GM12873 (cell line): ENCODE results near the gene TMEM250.

Source experiments
- CTCF ChIP-seq: IDR thresholded peaks from 2 replicates; pipeline ENCODE4 v1.5.1; 2012; ENCODE audit warnings: low read depth, mild to moderate bottlenecking, moderate library complexity, low read length, control low read depth; ENCODE audit not compliant: insufficient read depth; ENCODE audit errors: missing control alignments

TMEM250 gene

DNA sequence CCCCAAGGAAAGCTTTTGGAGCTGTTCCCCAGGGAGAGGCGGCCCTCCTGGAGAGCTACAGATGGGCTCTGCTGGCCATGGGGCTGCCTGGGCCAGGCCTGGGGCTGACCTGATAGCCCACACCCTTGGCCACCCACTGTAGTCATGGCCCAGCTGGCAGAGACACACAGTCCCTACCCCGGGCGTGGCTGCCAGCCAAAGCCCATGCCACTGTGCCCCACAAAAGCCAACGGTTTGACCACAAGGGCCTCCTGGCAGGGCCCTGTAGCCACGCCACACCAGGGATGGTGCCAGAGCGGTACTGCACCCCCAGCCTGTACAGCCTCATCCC is 38.8 kb downstream of the TMEM250 start:
- TF ChIP-seq CTCF: no peak

DNA sequence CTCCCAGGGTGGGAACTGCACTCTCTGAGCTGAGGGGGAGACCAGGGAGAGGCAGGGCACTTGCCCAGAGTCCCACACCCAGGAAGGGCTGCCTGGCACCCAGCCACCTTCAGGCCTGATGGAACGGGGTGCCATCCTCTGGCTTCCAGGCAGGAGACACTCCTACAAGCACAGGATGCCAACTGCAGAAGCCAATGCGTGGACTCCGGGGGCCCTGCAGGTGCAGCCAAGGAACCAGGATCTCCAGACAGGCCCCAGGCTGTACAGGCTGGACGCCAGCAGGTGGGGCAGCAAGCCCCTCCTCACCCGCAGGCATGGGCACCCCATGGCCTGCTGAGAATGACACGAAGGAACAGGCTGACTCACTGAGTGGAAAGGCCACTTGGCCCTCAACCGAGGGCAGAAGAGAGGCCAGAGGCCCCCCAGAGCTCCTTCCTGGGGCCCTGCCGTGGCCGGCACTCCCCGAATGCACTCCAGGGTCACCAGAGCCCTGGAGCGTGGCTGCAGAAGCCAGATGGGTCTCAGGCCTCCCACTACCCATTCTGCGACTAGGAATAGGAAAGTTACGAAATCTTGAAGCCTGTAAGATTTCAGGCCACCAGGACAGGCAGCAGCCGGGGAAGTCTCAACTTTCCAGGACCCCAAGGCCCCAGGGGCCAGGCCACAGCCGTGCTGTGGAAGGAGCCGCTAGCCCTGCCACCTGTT is 39.3 kb downstream of the TMEM250 start:
- TF ChIP-seq CTCF: no peak

DNA sequence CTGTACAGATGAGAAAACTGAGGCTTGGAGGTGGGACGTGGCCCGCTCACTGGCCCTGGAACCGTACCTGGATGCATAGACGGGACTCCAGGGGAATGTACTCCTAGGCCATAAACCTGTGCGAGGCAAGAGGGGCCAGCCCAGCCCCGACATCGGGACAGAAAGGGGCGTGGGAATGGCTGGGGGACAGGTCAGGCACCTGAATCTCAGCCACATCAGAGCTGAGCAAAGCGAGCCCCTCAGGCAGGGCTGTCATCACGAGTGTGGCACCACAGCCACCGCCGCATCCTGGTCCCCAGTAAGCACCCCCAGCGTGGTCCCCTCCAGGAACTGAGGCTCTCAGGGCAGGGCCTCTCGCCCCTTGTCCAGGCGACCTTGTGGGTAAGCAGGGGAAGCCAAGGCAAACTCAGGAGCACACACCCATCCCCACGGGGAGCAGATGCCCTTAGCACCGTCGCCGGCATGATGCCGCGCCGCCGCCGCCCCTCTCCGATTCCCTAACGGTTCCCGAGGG is 40.1 kb downstream of the TMEM250 start:
- TF ChIP-seq CTCF: no peak

DNA sequence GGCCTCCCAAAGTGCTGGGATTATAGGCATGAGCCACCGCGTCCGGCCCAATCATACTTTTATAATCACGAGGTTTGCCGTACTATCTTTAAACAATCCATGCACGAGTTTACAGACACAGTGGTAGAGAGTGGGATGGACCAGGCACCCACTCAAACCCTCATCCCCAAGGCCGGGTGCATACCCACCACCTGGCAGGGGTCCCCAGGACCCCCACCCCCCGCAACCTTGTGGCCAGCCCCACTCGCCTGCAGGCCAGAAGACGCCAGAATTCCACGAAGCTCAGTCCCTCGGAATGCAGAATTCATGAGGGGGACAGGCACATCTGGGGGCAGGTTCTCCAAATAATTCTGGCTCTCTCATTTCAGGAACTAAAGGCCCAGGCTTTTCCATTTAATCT is 40.7 kb downstream of the TMEM250 start:
- TF ChIP-seq CTCF: no peak

- no peak for TF ChIP-seq CTCF
Observed at GRCh38 chr9:136077491-136077890, 41.2 kb downstream of the TMEM250 start.

- TF ChIP-seq CTCF: no peak
Observed at GRCh38 chr9:136075881-136076678, 42.6 kb downstream of the TMEM250 start.

GRCh38 chr9:136075134-136075841 is 43.4 kb downstream of the TMEM250 start:
- no peak for TF ChIP-seq CTCF
